GM23248 (cell line): ENCODE measurements around the gene CCT7.

Source experiments
- EZH2 ChIP-seq: fragments of 200-600 bp; sonication (generic); IDR thresholded peaks from 2 replicates; pipeline ENCODE4 v1.6.1; 2018; ENCODE audit warnings: antibody characterized with exemption, mild to moderate bottlenecking; ENCODE audit not compliant: insufficient read depth, poor library complexity, severe bottlenecking
- EZH2phosphoT487 ChIP-seq: fragments of 200-600 bp; sonication (generic); IDR thresholded peaks from 2 replicates; pipeline ENCODE4 v1.6.1; 2018; ENCODE audit warnings: antibody characterized with exemption, moderate library complexity, mild to moderate bottlenecking, low read depth; ENCODE audit not compliant: insufficient read depth

GRCh38 chr2:73257021-73257420 is 22.9 kb downstream of the CCT7 start:
- TF ChIP-seq EZH2phosphoT487 (no peak), EZH2 (no peak)
